DND-41 (cell line): Measurements from ENCODE around the gene DNA2.

Experiments
- ATAC-seq: fragments of 200-7000 bp; cut with Tn5 transposase; 3 replicates; pipeline ENCODE4 v1.9.1; 2021; ENCODE audit warnings: low read depth; ENCODE audit not compliant: insufficient read depth
- DNase-seq: peaks from one replicate; pipeline ENCODE4 v3.0.0-alpha.2; 2020
- H2AFZ ChIP-seq: 2 replicates; pipeline ENCODE4 v1.6.0; 2012; ENCODE audit warnings: low read depth, low read length
- H3K27ac ChIP-seq: 2 replicates; pipeline ENCODE4 v1.5.1; 2012; ENCODE audit warnings: low read length, inconsistent platforms
- H3K27me3 ChIP-seq: fragments of 200-600 bp; sonication (generic); 2 replicates; pipeline ENCODE4 v1.6.0; 2012; ENCODE audit warnings: low read length, mild to moderate bottlenecking, inconsistent platforms; ENCODE audit not compliant: insufficient read depth, poor library complexity
- H3K36me3 ChIP-seq: 2 replicates; pipeline ENCODE4 v1.5.1; 2012; ENCODE audit warnings: low read length, inconsistent platforms; ENCODE audit not compliant: insufficient read depth
- H3K4me1 ChIP-seq: 2 replicates; pipeline ENCODE4 v1.5.1; 2012; ENCODE audit warnings: mild to moderate bottlenecking, low read length; ENCODE audit not compliant: insufficient read depth
- H3K4me2 ChIP-seq: 2 replicates; pipeline ENCODE4 v1.6.0; 2012; ENCODE audit warnings: mild to moderate bottlenecking, moderate library complexity, low read length, inconsistent platforms; ENCODE audit not compliant: insufficient read depth
- H3K4me3 ChIP-seq, 2 experiments: fragments of 200-600 bp in 1 of 2; shearing (Covaris generic) in 1 of 2; 2 replicates each; pipeline ENCODE4 v1.5.1; 2012 to 2016; ENCODE audit warnings: inconsistent platforms in 2 of 2, low read length in 2 of 2, mild to moderate bottlenecking in 2 of 2, low read depth in 1 of 2, moderate library complexity in 1 of 2
- H3K79me2 ChIP-seq: 2 replicates; pipeline ENCODE4 v1.6.0; 2012; ENCODE audit warnings: low read length, inconsistent platforms; ENCODE audit not compliant: insufficient read depth
- H3K9ac ChIP-seq: 2 replicates; pipeline ENCODE4 v1.6.0; 2012; ENCODE audit warnings: low read depth, mild to moderate bottlenecking, inconsistent platforms, low read length, moderate library complexity
- H3K9me3 ChIP-seq: 2 replicates; pipeline ENCODE4 v1.5.1; 2012; ENCODE audit warnings: low read length, moderate library complexity, mild to moderate bottlenecking, inconsistent platforms; ENCODE audit not compliant: insufficient read depth, severe bottlenecking
- H4K20me1 ChIP-seq: 2 replicates; pipeline ENCODE4 v1.6.0; 2012; ENCODE audit warnings: low read length; ENCODE audit not compliant: insufficient read depth
- CTCF ChIP-seq: IDR thresholded peaks from 2 replicates; pipeline ENCODE4 v1.5.1; 2012; ENCODE audit warnings: borderline replicate concordance, low read length, moderate library complexity, mild to moderate bottlenecking; ENCODE audit not compliant: poor library complexity, severe bottlenecking; ENCODE audit errors: extremely low read depth
- EZH2 ChIP-seq: IDR thresholded peaks from 3 replicates; pipeline ENCODE4 v1.6.1; 2012; ENCODE audit warnings: borderline replicate concordance, low read depth, mild to moderate bottlenecking, moderate library complexity, low read length, inconsistent platforms; ENCODE audit not compliant: severe bottlenecking

Gene DNA2

GRCh38 chr10:68446179-68446578 lies 25.6 kb downstream of the DNA2 start:
- Histone ChIP-seq H2AFZ (no peak overlapping the region), H3K4me3 (no peak overlapping the region), H3K79me2 (peaks cover 13% of the 10 kb centered on the region; the same call in 1 of the 2 replicates), H3K4me1 (no peaks in the 10 kb centered on the region), H3K27ac (no peak overlapping the region), H3K9ac (no peak overlapping the region), H3K27me3 (no peaks in the 10 kb centered on the region), H3K9me3 (no peaks in the 10 kb centered on the region), H3K36me3 (peaks cover 83% of the 10 kb centered on the region), H4K20me1 (no peaks in the 10 kb centered on the region; the same call in 1 of the 2 replicates), H3K4me2 (no peak overlapping the region)
- DNase-seq (no peak), ATAC-seq (no peak)
- TF ChIP-seq EZH2, result no peak
- no peak for TF ChIP-seq CTCF

DNA sequence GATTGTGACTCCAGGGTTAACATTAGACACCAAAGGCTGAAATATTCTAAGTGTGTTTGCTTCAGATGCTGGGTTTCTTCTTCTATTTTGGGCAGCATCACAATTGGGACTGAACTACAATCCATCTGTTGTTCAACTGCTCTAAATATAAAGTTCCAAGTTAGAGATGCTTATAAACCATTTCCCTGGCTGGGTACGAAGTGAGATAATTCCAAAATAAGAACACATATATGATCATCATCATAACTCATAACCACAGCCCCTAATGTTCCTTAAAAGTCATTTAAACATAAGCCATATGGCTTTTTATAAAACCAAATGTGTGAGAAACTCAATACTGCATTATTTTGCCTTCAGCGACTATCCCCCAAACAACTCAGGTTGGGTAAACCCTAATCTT lies 28.8 kb downstream of the DNA2 start:
- Histone ChIP-seq H2AFZ (no peak overlapping the region), H3K9ac (no peak overlapping the region), H4K20me1 (no peaks in the 10 kb centered on the region), H3K9me3 (no peaks in the 10 kb centered on the region), H3K4me1 (no peaks in the 10 kb centered on the region), H3K27ac (no peak overlapping the region), H3K36me3 (peaks cover 70% of the 10 kb centered on the region), H3K79me2 (peaks cover 13% of the 10 kb centered on the region; the same call in 1 of the 2 replicates), H3K4me3 (no peak overlapping the region), H3K4me2 (no peak overlapping the region), H3K27me3 (no peaks in the 10 kb centered on the region)
- DNase-seq (no peak), ATAC-seq (no peak)
- no peak for TF ChIP-seq CTCF
- TF ChIP-seq EZH2, result no peak

DNA sequence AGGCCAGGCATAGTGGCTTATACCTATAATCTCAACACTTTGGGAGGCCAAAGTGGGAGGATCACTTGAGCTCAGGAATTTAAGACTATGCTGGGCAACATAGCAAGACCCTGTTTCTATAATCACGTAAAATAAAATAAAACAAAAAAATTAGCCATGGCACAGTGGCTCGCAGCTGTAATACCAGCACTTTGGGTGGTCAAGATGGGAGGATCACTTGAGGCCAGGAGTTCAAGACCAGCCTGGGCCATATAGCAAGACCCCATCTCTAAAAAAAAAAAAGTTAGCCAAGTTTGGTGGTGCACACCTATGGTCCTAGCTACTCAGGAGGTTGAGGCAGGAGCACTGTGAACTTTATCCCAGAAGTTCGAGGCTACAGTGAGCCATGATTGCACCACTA lies 30.9 kb downstream of the DNA2 start:
- H4K20me1 ChIP-seq, result no peaks in the 10 kb centered on the region
- no peaks in the 10 kb centered on the region for H3K4me1 ChIP-seq
- peaks cover 74% of the 10 kb centered on the region for H3K36me3 ChIP-seq
- ATAC-seq (no peak), DNase-seq (no peak)
- TF ChIP-seq EZH2, result no peak
- TF ChIP-seq CTCF, result no peak
- no peak overlapping the region for H3K4me3 ChIP-seq
- H3K79me2 ChIP-seq, result 0 out of 2 replicates have a peak, but pooled peaks cover 7% of the 10 kb centered on the region
- H3K27ac ChIP-seq, result no peak overlapping the region
- no peaks in the 10 kb centered on the region for H3K27me3 ChIP-seq
- H3K9me3 ChIP-seq, result no peaks in the 10 kb centered on the region
- no peak overlapping the region for H3K9ac ChIP-seq
- no peak overlapping the region for H3K4me2 ChIP-seq
- no peak overlapping the region for H2AFZ ChIP-seq

DNA sequence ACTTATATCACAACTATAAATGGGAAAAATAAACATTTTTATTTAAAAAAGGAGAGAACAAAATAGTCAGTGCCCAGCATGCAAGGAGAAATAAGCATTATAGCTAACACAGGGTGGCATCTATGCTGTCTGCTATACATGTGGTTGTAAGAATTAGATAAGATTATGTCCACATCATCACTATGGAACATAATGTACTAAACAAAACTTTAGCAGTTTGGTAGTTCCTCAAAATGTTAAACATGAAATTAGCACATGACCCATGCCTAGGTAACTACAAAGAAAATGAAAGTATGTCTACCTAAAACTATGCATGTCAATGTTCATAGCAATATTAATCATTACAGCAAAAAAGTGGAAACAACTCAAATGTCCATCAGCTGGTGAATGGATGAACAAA lies 36.0 kb downstream of the DNA2 start:
- H3K9me3 ChIP-seq, result no peaks in the 10 kb centered on the region

More for the DNA sequence above, 36.0 kb downstream of the DNA2 start:
- H3K4me2 ChIP-seq, result no peak overlapping the region
- no peaks in the 10 kb centered on the region for H3K4me1 ChIP-seq
- H3K9ac ChIP-seq, result no peak overlapping the region
- no peak overlapping the region for H3K27ac ChIP-seq
- ATAC-seq, result no peak
- no peaks in the 10 kb centered on the region for H3K79me2 ChIP-seq
- no peak for DNase-seq
- H3K4me3 ChIP-seq, result no peak overlapping the region
- no peak overlapping the region for H2AFZ ChIP-seq
- no peaks in the 10 kb centered on the region for H4K20me1 ChIP-seq
- peaks cover 81% of the 10 kb centered on the region for H3K36me3 ChIP-seq
- no peak for TF ChIP-seq EZH2
- no peak for TF ChIP-seq CTCF
- H3K27me3 ChIP-seq, result no peaks in the 10 kb centered on the region
